Naive thymus-derived CD8-positive, alpha-beta T cell (primary cell): ENCODE results near the gene TBKBP1. TPM values are rescaled to one million over a fixed set of nuclear protein-coding genes. Genes with fewer than 3 reads are reported as not detected.

Experiments
- ATAC-seq, 2 donors: fragments of 150-1000 bp; cut with Tn5 transposase in 1 of 2; sonication (Bioruptor Pico), chemical (Tn5 transposase) in 1 of 2; 1 replicate in 1 of 2; 2 replicates in 1 of 2; pipeline ENCODE4 v1.10.0; 2021; ENCODE audit warnings: mild to moderate bottlenecking in 2 of 2, moderate library complexity in 2 of 2
- POLR2A ChIA-PET: fragments of 350-600 bp; sonication (Branson Sonifier 250); formaldehyde crosslinking; loops from one replicate; lab custom pipeline; 2021; ENCODE audit warnings: antibody characterized with exemption; lab: Charles Lee
- DNase-seq, 10 donors: peaks; one replicate each; pipeline versions ENCODE4 v3.0.0 to v3.0.0-alpha.2; 2020 to 2022
- H3K27ac Mint-ChIP-seq, 10 donors: one replicate each; pipeline ENCODE4 v1.8.0; 2020 to 2022; ENCODE audit warnings: mild to moderate bottlenecking in 10 of 10, mixed read lengths in 10 of 10, moderate library complexity in 4 of 10, inconsistent platforms in 1 of 10
- H3K27me3 Mint-ChIP-seq, 5 donors: one replicate each; pipeline ENCODE4 v1.8.0; 2021 to 2022; ENCODE audit warnings: mixed read lengths in 5 of 5
- H3K36me3 Mint-ChIP-seq, 3 donors: one replicate each; pipeline ENCODE4 v1.8.0; 2020 to 2022; ENCODE audit warnings: mixed read lengths in 3 of 3, mild to moderate bottlenecking in 2 of 3, inconsistent platforms in 1 of 3
- H3K4me1 Mint-ChIP-seq, 4 donors: one replicate each; pipeline ENCODE4 v1.8.0; 2021 to 2022; ENCODE audit warnings: mixed read lengths in 4 of 4
- H3K4me3 Mint-ChIP-seq, 10 donors: one replicate each; pipeline ENCODE4 v1.8.0; 2020 to 2022; ENCODE audit warnings: mild to moderate bottlenecking in 10 of 10, mixed read lengths in 10 of 10, moderate library complexity in 6 of 10, inconsistent platforms in 1 of 10
- H3K9me3 Mint-ChIP-seq, 9 donors: one replicate each; pipeline ENCODE4 v1.8.0; 2020 to 2022; ENCODE audit warnings: mixed read lengths in 9 of 9, mild to moderate bottlenecking in 3 of 9, inconsistent platforms in 1 of 9, moderate library complexity in 1 of 9
- polyA plus RNA-seq, 3 donors: library from polyadenylated mRNA; unstranded; fragments of 300-500 nt; fragmentation: Illumina TruSeq; gene quantifications; one replicate each; pipeline ENCODE4 v1.2.3, GENCODE V29; 2021
- total RNA-seq, 8 experiments: library from RNA in 2 of 8; stranded (reverse) in 2 of 8; gene quantifications; one replicate each; pipeline ENCODE4 v1.2.3 and lab custom pipeline; 2021 to 2026

TBKBP1 gene
- total and polyA plus RNA-seq, 5 experiments from 2014 or later = 0.07 to 3.1 (median 1.0) TPM; not detected in 1

GRCh38 chr17:47692895-47693730 is 848 bp upstream of the TBKBP1 start:
- DNase-seq = no peak
- Mint-ChIP-seq H3K9me3 (no peaks in the 10 kb centered on the region), H3K27ac (peak overlapping the region in 8 of 10 donors; percentile 37 to 85 (median 80)), H3K36me3 (no peaks in the 10 kb centered on the region), H3K4me3 (peak overlapping the region; percentile 85 to 93 (median 90)), H3K27me3 (no peaks in the 10 kb centered on the region), H3K4me1 (peaks cover 21 to 32% (median 26%) of the 10 kb centered on the region in 4 donors)
- POLR2A ChIA-PET = interaction anchor here (0.7 to 1.8 kb wide), 5 partner anchors 9 to 43 kb away, joined by 3 to 10 read pairs (median 4); partner anchors contain the start of gene KPNB1
- no peak for ATAC-seq

DNA sequence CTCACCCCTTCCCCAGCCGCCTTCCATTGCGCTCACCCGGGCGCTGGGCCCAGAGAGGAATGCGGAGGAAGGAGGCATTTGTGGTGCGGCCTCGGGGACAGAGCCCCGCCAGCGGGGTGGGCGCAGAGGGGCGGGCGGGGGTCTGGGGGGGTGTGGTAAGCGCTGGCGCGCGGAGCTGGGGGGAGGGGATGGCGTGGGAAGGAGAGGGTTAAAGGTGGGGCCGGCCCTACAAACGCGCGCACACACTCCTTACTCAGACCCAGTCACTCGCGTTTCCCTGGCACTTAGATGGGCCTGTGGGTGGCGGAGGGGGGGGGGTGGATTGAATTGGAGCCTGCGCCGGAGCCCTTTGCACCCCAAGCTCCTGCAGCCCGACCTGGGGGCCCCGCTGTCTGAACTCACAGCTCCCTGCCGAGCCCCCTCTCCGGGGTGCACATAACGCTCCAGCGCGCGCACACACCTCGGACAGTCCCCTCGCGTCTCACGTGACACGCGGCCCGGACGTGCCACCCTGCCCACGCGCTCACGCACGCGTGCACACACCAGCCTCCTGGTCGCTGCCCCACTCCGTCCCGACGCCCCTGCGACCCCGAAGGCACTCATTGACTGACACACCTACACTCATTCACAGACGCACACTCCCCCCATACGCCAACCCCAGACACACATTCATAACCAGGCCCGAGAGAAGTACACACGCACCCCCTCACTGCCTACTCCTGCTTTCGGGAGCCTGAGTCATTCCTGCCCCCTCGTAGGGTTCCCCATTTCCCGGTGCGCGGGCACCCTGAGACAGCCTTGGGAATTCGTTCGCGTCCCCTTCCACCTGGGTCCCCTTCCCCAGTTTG is 844 bp downstream of the TBKBP1 start:
- DNase-seq = peak in 2 of 10 donors; percentile 22 to 27
- no peaks in the 10 kb centered on the region for H3K27me3 Mint-ChIP-seq
- POLR2A ChIA-PET = interaction anchor here (1.3 kb wide), 1 partner anchor 38 kb away, joined by 5 read pairs; the partner anchor contains the start of gene TBX21

DNA sequence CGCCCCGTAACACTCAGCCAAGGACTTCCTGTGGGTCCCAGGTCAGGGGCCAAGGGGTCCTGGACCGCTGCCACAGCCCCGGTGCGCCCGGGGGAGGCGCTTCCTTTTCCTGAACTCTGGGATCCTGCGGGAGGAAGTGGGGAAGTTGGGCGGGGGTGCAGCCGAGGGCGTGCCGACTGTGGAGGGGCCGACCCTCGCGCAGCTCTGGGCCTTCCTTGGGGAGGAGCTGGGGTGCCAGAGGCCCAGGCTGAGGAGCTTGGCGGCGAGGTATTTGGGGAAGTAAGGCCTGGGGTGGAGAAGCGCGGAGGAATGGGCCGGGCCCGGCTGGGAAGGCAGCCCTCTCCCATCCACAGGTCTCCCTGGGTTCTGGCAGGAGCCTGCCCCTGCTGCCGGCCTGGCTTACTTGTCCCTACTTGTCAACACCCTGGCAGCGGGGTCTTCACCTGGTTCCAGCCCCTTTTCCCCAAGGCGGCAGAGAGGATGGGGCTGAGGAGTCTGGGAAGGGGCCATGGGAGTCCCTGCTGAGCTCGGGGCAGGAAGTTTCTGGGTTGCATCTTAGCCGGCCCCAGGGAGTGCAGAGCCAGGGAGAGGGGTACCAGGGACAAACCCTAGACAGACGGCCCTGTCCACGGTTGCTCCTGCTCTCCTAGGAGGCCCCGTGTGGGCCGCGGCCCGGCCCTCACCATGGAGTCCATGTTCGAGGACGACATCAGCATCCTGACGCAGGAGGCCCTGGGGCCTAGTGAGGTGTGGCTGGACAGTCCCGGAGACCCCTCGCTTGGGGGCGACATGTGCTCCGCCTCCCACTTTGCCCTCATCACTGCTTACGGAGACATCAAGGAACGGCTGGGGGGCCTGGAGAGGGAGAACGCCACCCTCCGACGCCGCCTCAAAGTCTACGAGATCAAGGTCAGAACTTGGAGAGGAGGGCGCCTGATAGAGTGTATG is 1.7 kb downstream of the TBKBP1 start:
- Mint-ChIP-seq H3K27ac (peak overlapping the region in 6 of 10 donors; percentile 15 to 92 (median 76)), H3K4me3 (peak overlapping the region; percentile 80 to 95 (median 88)), H3K9me3 (no peaks in the 10 kb centered on the region), H3K36me3 (no peaks in the 10 kb centered on the region), H3K27me3 (no peaks in the 10 kb centered on the region), H3K4me1 (peaks cover 25 to 44% (median 32%) of the 10 kb centered on the region in 4 donors)
- POLR2A ChIA-PET = interaction anchor here (0.6 to 1.3 kb wide), 4 partner anchors 18 to 195 kb away, joined by 3 to 7 read pairs (median 4); partner anchors contain the start of gene TBX21
- DNase-seq (no peak), ATAC-seq (no peak)

More for the DNA sequence above, 844 bp downstream of the TBKBP1 start:
- Mint-ChIP-seq H3K4me1 (peaks cover 25 to 39% (median 32%) of the 10 kb centered on the region in 4 donors), H3K36me3 (no peaks in the 10 kb centered on the region), H3K27ac (peak overlapping the region in 7 of 10 donors; percentile 15 to 92 (median 79)), H3K4me3 (peak overlapping the region; percentile 80 to 95 (median 88)), H3K9me3 (no peaks in the 10 kb centered on the region)
- ATAC-seq = peak; percentile 46 to 48

- Mint-ChIP-seq H3K27ac (peak overlapping the region in 2 of 10 donors; percentile 25 to 88), H3K4me3 (peak overlapping the region in 6 of 10 donors; percentile 3 to 58 (median 26))
- DNase-seq = peak in 1 of 10 donors; percentile 56
Observed at GRCh38 chr17:47696717-47697642, 3.0 kb downstream of the TBKBP1 start.

GRCh38 chr17:47697906-47698711 is 4.1 kb downstream of the TBKBP1 start:
- peak overlapping the region in 1 of 10 donors; percentile 20 for H3K4me3 Mint-ChIP-seq
- peak in 1 of 10 donors; percentile 44 for DNase-seq
- no peaks in the 10 kb centered on the region for H3K27me3 Mint-ChIP-seq
- H3K4me1 Mint-ChIP-seq = peaks cover 24 to 52% (median 40%) of the 10 kb centered on the region in 4 donors
- H3K36me3 Mint-ChIP-seq = no peaks in the 10 kb centered on the region
- H3K9me3 Mint-ChIP-seq = no peaks in the 10 kb centered on the region
- peak overlapping the region in 3 of 10 donors; percentile 2 to 57 (median 42) for H3K27ac Mint-ChIP-seq
- POLR2A ChIA-PET = interaction anchor here (0.6 to 0.8 kb wide), 4 partner anchors 34 to 192 kb away, joined by 3 to 4 read pairs (median 3); no protein-coding TSS in a partner anchor
- ATAC-seq = no peak

More at GRCh38 chr17:47696717-47697642, 3.0 kb downstream of the TBKBP1 start:
- POLR2A ChIA-PET = interaction anchor here (0.6 kb wide), 3 partner anchors 182 to 193 kb away, joined by 3 to 7 read pairs (median 3); no protein-coding TSS in a partner anchor
- H3K4me1 Mint-ChIP-seq = peaks cover 26 to 52% (median 39%) of the 10 kb centered on the region in 4 donors
- H3K27me3 Mint-ChIP-seq = no peaks in the 10 kb centered on the region
- no peaks in the 10 kb centered on the region for H3K36me3 Mint-ChIP-seq
- no peaks in the 10 kb centered on the region for H3K9me3 Mint-ChIP-seq
- ATAC-seq = no peak

GRCh38 chr17:47698749-47699535 is 5.0 kb downstream of the TBKBP1 start:
- ATAC-seq (peak; percentile 21 to 43), DNase-seq (peak; percentile 52 to 86 (median 72))
- Mint-ChIP-seq H3K9me3 (no peaks in the 10 kb centered on the region), H3K27ac (peak overlapping the region in 6 of 10 donors; percentile 38 to 68 (median 50)), H3K4me1 (peaks cover 22 to 56% (median 43%) of the 10 kb centered on the region in 4 donors), H3K4me3 (peak overlapping the region in 3 of 10 donors; percentile 15 to 65 (median 33)), H3K36me3 (no peaks in the 10 kb centered on the region), H3K27me3 (no peaks in the 10 kb centered on the region)
- POLR2A ChIA-PET = interaction anchor here (1.0 kb wide), 1 partner anchor 36 kb away, joined by 3 read pairs; no protein-coding TSS in a partner anchor

GRCh38 chr17:47699536-47699840 is 5.5 kb downstream of the TBKBP1 start:
- DNase-seq (peak in 1 of 10 donors; percentile 45), ATAC-seq (no peak)
- Mint-ChIP-seq H3K36me3 (no peaks in the 10 kb centered on the region), H3K4me1 (peaks cover 24 to 62% (median 49%) of the 10 kb centered on the region in 4 donors), H3K27me3 (no peaks in the 10 kb centered on the region), H3K27ac (peak overlapping the region in 3 of 10 donors; percentile 43 to 67 (median 63)), H3K4me3 (peak overlapping the region in 2 of 10 donors; percentile 65 to 72), H3K9me3 (no peaks in the 10 kb centered on the region)
- POLR2A ChIA-PET = interaction anchor here (1.0 kb wide), 1 partner anchor 36 kb away, joined by 3 read pairs; no protein-coding TSS in a partner anchor

DNA sequence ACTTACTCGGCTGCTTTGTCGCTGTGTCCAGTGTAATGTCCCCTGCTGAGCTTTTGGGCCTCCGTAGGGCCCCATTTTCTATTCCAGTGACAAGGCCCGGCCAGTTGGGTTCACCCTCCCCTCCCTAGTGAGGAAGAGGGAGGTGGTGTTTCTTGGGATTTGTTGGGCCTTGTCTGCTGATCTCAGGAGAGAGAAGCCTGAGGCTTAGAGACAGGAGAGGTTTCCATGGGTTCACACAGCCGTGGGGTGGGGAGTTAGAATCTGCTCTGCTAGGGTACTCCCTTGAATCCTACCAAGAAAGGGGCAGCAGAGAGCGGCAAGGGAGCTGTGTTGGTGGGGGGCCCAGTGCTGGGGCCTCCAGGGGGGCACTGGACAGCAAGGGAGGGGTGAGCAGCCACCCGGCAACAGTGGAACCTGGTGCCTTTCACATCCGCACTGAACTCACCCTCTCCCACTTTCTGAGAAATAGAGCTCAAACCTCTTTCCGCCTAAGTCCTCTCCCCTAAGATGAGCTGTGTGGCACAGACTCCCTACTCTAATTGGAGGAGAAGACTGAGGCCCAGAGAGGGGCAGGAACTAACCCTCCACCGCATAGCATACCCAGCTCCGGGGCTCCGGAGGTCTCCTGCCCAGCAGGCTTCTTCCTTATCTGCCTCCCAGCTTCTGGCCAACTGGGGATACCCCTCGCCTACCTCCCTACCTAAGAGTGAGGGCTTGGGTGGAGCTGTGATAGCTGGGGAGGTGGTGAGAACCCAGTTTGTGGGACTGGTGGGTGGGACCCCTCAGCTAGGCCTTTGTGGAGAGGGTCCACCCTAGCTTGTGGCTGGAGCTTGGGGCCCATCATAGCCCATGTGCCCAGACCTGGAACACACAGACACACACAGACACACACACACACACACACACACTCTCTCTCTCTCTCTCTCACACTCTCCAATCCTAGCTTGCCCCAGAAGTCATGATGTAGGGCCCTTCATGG is 6.8 kb downstream of the TBKBP1 start:
- Mint-ChIP-seq H3K4me3 (peak overlapping the region in 5 of 10 donors; percentile 6 to 86 (median 43)), H3K9me3 (no peaks in the 10 kb centered on the region), H3K27ac (peak overlapping the region in 6 of 10 donors; percentile 22 to 84 (median 62)), H3K36me3 (no peaks in the 10 kb centered on the region), H3K27me3 (no peaks in the 10 kb centered on the region), H3K4me1 (peaks cover 30 to 66% (median 52%) of the 10 kb centered on the region in 4 donors)
- ATAC-seq = no peak
- DNase-seq = no peak
- POLR2A ChIA-PET = interaction anchor here (1.2 kb wide), 1 partner anchor 40 kb away, joined by 3 read pairs; no protein-coding TSS in a partner anchor
